ENCODE measurements around the gene NR3C1.

The NR3C1 gene

DNA sequence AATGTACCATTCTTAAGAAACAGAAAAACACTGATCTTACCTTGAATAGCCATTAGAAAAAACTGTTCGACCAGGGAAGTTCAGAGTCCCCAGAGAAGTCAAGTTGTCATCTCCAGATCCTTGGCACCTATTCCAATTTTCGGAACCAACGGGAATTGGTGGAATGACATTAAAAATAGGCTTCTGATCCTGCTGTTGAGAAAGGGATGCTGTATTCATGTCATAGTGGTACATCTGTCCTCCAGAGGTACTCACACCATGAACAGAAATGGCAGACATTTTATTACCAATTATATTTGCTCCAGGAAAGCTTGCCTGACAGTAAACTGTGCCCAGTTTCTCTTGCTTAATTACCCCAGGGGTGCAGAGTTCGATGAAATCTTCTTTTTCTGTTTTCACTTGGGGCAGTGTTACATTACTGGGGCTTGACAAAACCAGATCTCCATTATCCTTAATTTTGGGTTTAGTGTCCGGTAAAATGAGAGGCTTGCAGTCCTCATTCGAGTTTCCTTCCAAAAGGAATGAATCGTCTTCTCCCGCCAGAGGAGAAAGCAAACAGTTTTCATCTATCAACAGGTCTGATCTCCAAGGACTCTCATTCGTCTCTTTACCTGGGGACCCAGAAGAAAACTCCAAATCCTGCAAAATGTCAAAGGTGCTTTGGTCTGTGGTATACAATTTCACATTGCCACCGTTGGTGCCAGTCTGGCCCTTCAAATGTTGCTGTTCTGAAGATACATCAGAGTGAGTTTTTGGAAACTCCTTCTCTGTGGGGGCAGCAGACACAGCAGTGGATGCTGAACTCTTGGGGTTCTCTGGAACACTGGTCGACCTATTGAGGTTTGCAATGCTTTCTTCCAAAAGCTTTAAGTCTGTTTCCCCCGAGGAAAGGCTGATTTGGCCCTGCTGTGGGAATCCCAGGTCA is 3.6 kb downstream of the NR3C1 start:
- peak in 13 of 56 donors; percentile 1 to 44 (median 20) for DNase-seq

DNA sequence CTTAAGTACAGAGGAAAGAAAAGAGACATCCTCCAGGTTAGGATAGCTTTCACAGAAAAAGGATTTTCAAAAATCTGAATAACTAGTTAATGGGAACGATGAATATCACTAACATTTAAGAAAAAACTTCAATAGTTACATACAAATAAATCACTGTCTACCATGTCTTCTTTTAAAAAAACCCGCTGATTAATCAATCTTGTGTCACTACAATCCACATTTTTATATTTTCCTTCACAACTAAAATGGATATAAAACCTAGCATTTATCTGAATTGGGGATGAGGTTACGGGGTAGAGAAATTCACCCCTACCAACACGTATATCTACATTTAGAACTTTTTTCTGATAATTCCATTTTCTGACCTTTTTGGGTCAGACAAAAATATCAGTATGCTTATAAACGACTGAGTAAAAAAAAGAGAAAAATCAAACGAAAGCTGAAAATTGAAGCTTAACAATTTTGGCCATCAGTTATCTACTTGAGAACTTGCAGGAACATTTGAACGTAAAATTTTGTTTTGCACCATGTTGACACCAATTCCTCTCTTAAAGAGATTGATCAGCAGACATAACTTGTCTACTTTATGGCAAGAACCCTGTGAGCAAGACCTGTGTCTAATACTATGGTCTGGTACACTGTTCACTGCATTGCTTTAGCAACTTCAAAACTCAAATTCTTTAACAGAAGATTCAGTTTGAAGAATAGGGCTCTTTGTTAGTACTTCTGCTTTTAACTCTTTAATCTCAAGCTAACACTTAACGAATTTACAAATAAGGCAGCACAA is 4.8 kb downstream of the NR3C1 start:
- DNase-seq, result no peak

DNA sequence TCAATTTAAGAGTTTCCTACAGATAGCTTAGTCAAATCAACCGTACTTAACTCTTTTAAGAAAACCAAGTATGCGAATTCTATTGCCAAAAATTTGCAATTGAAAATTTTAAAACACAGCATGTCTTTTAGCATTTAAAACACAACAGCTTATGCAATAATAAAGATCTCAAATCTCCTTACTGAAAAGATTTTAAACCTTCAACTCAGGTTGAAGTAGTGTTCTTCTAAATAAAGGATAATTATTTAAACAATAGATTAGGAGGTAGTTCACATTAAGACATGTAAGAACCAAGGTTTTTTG is 5.5 kb downstream of the NR3C1 start:
- no peak for DNase-seq

DNA sequence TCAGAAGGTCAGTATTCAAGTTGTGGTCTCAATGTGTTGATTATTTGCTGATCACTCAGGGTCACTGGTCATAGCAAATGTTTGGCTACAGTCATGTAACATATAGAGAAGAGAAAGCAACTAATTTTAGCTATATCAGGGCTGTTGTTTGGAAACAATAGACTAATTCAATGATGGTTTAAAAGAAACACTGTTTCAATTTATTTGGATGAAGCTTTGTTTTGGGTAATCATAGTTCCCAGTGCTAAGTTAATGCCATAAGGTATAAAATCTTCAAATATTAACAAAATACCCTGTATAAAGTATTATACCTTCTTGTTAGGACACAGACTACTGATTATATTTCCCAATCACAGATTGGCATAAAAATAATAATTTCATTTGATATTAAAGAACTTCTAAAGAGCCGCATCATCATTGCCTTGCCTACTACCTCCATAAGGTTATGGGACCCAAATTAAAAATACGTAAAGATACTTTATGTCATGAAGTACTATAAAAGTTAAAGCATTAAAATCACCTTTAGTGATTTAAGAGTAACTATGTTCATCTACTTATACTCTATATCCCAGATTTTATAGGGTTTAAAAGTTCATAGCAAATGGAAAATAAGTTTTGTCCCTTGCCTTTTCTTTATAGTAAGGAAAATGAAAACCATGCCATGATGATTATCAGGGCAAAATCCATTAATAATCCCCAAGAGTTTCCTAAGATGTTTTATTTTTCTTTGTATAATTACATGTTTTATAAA is 6.0 kb downstream of the NR3C1 start:
- no peak for DNase-seq

DNA sequence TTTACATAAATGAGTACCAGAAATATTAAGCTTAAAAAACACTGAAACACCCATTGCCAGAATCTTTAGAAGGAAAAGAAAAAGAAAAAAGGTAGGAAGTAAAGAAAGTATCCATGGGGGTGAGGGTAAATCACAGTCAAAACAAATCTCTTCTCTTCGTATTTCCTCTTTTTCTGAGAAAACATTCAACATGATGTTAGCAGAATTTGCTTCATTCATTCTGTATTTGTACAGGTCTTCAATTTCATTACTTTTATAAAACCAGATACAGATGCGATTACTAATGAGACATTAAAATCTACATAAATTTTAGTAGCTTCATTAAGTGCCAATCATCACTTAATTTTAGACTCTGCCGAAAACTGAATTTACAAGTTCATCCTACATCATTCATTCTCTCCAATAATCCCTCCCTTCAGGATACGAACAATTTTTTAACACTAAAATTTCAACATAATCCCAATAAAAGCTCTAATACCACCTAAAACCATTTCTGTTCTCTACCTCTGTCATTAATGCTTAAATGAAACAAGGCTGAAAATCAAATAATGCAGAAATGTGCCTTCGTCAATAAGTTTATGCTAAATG is 7.0 kb downstream of the NR3C1 start:
- no peak for DNase-seq

DNA sequence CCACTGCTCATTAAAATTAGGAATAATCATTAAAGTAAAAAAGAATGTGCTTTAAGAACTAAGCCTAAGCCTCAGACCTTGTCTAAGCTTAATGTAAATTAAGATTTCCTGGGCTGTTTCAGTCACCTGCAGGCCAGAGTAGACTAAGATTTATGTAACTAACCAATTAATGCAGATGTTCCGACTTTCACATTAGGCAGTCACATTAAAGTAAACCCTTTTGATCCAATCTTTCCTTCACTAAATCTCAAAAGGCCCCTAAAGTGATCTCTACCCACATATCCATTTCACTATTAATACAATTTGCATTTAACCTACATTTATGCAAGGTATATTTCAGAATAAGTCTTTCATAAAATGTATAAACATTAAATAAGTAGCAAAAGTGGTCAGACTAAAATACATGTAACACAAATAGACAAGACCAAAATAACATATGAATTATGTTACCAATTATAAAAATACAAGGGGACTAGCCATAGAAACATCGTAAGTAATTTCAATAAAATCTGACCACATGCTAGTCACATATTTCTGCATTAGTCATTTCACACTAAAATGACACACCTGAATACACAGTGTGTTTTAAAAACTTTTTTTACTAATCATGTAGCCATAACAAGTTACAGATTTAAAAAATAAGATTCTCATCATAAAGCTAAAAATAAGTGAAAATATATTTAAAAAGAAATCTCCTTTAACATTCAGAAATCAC is 7.7 kb downstream of the NR3C1 start:
- no peak for DNase-seq

DNA sequence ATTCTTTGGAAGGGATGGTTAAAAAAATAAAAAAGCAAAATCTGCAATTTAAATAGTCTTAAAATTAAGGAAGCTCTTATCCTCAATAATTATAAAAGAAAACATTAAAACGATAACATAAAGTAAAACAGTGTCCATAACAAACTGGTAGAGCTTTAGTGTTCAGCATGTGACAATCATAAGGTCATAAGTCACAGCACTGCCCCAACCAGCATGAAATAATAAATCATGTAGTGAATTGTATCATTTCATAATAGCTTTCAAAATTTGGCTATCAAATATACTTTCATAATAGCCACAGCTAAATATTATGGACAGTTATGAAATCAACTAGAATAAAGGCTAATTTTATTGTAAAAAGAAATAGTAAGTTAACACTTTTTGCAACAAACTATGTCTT is 10.0 kb downstream of the NR3C1 start:
- no peak for DNase-seq

DNA sequence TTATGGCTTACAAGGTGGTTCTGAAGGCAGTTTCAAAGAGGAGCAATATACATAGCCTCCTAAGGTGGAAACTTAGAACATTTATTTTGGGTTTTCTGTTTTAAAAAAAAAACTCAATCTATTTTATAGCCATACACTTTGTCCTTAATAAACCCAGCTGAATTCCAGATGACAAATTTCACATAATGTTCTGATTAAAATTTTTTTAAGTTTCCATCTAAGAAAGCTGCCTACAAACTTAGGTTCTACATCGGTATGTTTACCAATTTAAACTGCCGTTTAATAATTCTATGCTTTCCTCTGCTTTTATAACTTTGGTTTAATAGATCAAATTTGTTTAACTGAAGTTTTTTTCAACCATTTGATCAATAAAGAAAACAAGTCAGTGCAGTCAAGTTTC is 12.5 kb downstream of the NR3C1 start:
- no peak for DNase-seq

DNA sequence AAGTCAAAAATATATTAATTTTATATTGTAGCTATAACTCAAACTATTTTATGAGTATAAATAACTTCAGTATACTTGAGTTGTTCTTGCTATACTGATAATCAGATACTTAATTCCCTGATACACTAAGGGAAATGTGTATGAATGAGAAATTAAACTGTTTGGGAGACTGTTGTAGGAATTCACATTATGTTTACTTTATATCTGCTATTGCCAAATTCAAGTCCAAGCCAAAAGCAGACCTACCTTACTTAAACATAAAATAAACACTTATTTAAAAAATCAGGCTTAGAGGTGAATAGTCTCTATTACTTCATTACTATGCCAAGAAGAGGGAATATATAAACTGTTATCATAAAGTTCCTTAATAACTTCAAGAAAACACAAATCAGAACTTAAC is 13.2 kb downstream of the NR3C1 start:
- no peak for DNase-seq

DNA sequence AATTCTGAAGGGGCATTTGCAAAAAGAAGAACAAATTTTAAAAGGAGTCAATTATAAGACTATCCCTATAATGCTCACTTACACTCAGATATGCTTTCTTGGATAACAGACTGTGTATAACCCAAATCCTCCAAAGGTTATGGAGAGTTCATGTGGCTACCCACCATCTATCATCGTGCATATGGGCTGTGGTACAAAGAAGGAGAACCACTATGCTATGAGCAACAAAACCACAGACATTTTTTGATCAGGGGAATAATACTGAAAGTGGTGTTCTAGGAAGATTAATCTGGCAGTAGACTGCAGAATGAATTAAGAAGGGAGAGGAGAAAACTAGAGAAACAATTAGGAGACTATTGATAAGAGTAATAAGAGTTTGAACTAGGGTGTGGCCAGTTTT is 16.8 kb downstream of the NR3C1 start:
- DNase-seq, result no peak

DNA sequence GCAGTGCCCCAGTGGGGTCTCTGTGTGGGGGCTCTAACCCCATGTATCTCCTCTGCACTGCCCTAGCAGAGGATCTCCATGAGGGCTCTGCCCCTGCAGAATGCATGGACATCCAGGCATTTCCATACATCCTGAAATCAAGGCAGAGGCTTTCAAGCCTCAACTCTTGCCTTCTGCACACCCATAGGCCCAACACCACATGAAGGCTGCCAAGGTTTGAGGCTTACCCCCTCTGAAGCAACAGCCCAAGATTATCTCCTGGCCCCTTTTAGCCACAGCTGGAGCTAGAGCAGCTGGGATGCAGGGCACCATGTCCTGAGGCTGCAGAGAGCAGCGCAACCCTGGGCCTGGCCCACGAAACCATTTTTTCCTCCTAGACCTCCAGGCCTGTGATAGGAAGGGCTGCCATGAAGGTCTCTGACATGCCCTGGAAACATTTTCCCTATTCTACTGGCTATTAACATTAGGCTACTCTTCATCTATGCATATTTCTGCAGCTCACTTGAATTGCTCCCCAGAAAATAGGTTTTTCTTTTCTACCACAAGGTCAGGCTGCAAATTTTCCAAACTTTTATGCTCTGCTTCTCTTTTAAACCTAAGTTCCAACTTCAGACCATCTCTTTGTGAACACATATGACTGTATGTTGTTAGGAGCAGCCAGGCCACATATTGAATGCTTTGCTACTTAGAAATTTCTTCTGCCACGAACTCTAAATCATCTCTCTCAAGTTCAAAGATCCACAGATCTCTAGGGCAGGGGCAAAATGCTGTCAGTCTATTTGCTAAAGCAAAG is 18.4 kb downstream of the NR3C1 start:
- DNase-seq, result no peak

DNA sequence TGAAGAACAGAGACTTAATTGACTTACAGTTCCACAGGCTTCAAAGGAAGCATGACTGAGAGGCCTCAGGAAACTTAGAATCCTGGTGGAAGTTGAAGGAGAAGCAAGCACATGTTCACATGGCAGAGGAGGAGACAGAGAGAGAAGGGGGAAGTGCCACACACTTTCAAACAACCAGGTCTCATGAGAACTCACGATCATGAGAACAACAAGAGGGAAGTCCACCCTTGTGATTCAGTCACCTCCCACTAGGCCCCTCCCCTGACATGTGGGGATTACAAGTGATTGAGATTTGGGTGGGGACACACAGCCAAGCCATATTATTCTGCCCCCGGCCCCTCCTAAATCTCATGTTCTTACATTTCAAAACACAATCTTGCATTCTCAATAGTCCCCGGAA is 19.5 kb downstream of the NR3C1 start:
- DNase-seq, result no peak

DNA sequence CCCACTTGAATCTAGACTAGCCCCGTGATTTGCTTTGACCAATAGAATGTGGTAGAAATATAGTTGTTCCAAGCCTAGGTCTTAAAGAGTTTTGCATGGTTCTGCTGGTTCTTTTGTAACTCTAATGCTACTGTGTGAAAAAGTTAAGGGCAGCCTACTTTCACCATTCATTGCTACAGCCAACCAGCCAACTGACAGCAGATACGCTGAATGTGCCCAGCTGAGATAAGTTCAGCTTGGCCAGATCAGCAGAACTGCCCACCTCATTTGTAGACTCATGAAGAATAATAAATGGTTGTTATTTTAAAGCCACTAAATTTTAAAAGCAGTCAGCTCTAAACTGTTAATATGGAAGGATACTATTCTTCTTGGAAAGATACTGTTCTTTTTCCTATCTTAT is 23.9 kb downstream of the NR3C1 start:
- no peak for DNase-seq

DNA sequence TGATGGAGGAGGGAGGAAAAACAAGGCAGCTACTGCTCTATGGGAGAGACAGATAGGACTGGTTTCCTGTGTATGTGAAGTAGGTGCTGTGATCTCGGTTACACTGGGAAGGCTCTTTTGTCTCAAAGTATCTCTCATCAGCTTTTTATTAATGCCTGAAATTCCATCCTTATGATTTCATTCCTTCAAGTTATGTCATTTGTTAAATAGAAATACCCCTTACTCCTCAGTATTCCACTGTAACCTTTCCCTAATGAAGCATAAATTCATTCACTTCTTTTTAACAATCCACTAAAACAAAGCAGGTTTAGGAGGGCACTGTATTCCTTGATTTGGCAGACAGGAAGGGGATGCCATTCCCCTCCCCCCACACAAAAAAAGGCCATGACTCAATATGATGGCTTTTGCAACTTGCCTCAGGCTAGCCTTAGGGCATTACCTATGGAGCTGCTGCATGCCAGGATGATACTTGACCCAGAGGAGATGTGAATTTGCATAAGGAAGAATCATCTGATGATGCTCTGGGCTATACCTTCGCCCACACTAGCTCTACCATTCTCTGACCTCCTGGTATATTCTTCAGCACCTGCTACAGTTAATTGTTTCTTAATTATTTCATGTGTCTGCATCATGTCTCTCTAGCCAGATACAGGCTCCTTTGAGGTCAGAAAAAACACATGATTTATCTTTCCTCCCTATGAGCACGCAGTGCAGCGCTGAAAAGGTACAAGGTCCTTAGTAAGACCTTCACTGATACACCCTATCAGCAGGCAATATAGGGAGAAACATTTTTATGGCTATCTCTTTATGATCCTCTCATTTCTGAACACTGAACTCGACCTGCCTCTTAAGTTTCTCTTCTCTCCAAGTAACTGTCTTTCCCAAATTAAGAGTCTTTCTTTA is 26.3 kb downstream of the NR3C1 start:
- no peak for DNase-seq

DNA sequence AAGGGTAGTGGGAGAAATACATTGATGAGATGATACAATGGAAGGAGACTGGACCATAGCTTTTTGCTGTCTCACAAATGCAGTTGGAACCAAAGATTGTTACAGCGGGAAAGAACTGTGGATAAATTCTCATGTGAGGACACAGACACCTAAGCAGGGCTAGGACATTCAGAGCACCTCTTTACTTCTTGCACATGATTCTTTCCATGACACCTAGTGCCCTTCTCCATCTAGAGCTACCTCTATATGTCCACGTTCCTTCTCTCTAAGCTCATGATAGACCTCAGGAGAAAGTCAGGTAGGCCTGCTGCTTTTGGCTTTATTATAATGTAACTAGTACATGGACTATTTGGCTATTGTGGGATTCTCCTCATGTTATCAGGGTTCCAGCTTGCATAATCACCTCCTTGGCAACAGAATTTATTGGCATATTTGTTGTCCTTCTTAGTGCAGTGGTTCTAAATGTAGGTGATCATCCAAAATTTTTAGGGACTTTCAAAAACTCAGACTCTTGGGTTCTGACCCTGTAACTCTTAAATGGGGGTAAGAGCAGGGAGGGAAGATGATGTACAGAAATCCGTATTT is 27.2 kb downstream of the NR3C1 start:
- no peak for DNase-seq

DNA sequence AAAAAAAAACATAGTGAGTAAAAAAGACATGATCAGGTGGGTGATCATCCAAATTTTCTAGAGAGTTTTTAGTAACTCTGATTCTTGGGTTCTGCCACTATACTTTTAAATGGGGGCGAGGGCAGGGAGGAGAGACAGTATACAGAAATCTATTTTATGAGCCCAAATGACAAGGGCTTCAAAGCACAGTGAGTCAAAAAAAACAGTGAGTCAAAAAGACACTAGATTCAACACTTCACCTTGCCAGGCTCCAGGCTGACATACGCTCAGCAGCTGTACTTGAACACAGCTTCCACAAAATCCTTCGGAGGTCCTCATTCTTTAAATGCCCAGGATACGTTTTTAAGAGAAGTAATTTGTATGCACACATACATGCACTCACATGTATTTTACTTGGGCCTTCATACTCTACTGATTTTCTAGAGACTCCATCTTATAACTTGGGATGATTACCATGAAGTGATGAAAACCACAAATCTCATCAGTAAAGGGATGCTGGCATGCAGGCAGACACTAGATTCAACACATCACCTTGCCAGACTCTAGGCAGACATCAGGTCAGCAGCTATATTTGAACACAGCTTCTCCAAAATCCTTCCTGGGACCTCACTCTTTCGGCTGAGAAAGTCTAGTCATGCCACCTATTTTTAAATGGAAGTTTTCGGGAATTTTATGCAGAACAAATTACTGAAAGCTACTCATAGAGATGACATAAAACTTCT is 28.8 kb downstream of the NR3C1 start:
- DNase-seq, result no peak

DNA sequence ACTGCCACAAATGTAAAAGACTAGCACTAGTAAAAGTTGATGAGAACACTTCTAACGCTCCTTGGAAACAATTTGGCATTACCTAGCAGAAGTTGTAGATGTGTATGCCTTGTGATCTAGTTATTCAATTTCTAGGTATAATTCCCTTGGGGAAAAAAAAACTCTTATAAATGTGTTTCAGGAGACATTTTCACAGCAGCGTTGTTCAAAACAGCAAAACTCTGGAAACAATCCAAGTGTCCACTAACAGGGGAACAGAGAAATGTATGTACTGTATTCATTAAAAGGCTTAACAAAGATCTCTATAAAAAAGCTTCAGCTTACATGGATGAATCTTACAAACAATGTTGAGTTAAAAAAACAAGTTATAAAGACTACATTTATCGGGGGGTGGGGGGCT is 30.4 kb downstream of the NR3C1 start:
- no peak for DNase-seq

Measured in amygdala (tissue), 56 donors.